Choroid plexus epithelial cell (primary cell): ENCODE measurements around the gene USP50.

Experiments
- DNase-seq: peaks from one replicate; pipeline ENCODE4 v3.0.0-alpha.2; 2010; ENCODE audit warnings: low read depth
- H3K4me3 ChIP-seq: 2 replicates; pipeline ENCODE4 v1.5.1; 2011; ENCODE audit warnings: low read depth, mild to moderate bottlenecking, control low read depth, low read length, moderate library complexity
- CTCF ChIP-seq: conservative IDR thresholded peaks from 2 replicates; pipeline ENCODE4 v1.5.1; 2011; ENCODE audit warnings: low read depth, mild to moderate bottlenecking, control low read depth, inconsistent platforms, low read length, moderate library complexity

The USP50 gene

GRCh38 chr15:50543556-50543955 is 2.9 kb downstream of the USP50 start:
- no peak for TF ChIP-seq CTCF
- H3K4me3 ChIP-seq, result no peak overlapping the region
- peak; percentile 30 for DNase-seq

GRCh38 chr15:50542887-50543210 is 3.6 kb downstream of the USP50 start:
- no peak for TF ChIP-seq CTCF
- peak; percentile 85 for DNase-seq

GRCh38 chr15:50531766-50532165 is 14.7 kb downstream of the USP50 start:
- TF ChIP-seq CTCF, result no peak
- peak overlapping the region; percentile 8 for H3K4me3 ChIP-seq
- peak; percentile 48 for DNase-seq

More at GRCh38 chr15:50542887-50543210, 3.6 kb downstream of the USP50 start:
- H3K4me3 ChIP-seq, result no peak overlapping the region

GRCh38 chr15:50531163-50531562 is 15.3 kb downstream of the USP50 start:
- DNase-seq, result no peak
- no peak overlapping the region for H3K4me3 ChIP-seq
- TF ChIP-seq CTCF, result no peak

- TF ChIP-seq CTCF, result no peak
- DNase-seq, result no peak
- no peak overlapping the region for H3K4me3 ChIP-seq
These were observed 22.6 kb downstream of the USP50 start for GRCh38 chr15:50523851-50524251.

GRCh38 chr15:50519740-50520425 is 26.6 kb downstream of the USP50 start:
- no peak for DNase-seq
- no peak for TF ChIP-seq CTCF
- no peak overlapping the region for H3K4me3 ChIP-seq

- no peak for TF ChIP-seq CTCF
- DNase-seq, result no peak
- H3K4me3 ChIP-seq, result no peak overlapping the region
These were observed 33.5 kb downstream of the USP50 start for GRCh38 chr15:50513001-50513400.
